GM18951 (cell line): ENCODE data around the gene TTYH1.

Source experiments
- POLR2A ChIP-seq: IDR thresholded peaks from 4 replicates; pipeline ENCODE4 v1.6.1; 2011; ENCODE audit warnings: mild to moderate bottlenecking; ENCODE audit not compliant: insufficient read length, insufficient read depth; ENCODE audit errors: extremely low read depth
- in situ Hi-C: fragments of 300-500 bp; cut with MboI; formaldehyde crosslinking; loops from one replicate; pipeline ENCODE4 v1.12.0; 2022; ENCODE audit warnings: low sequenced_read_pairs, mixed read lengths, inconsistent platforms; ENCODE audit not compliant: unreplicated experiment

The TTYH1 gene

DNA sequence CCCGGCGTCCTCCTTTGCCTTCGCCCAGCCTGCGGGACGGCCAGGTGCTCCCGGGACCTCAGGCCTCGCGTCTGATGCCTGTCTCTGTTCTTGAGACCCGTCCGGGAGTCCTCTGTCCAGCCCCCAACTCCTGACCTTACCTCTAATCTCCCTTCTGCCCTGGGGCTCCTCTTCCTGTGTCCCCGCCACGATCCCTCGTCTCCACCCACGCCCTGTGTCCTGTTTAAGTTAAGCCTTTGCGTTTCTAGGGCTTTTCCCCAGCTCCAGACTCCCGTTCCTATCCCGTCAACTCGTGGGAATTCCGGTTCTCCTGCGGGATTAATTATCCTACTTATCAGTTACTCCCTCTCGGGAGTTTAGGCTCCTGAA lies 34.4 kb downstream of the TTYH1 start:
- no peak for TF ChIP-seq POLR2A
- in situ Hi-C loops: no loop called here

DNA sequence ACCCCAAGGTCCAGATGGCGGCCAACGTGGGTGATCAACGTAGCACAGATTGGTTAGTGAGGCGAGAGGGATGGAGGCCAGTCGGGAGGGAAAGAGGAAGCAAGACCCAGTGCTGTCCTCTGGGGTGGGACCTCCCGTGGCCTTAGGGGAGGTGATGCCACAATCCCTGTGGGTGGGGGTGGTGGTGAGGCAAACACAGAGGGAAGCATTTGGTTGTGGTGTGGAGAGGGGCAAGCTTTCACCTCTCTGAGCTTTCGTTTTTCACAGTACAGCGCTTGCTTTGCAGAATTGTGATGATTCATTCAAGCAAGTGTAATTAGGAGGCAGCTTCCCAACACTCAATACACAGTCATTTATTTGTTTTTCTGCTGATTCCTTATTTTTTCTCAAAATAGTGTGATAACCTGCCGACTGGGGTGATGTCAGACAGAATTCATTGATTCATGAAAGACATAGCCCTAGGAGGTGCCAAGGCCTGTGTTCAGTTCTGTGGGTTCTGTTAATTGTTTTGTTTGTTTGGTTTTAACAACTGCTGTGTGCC lies 36.1 kb downstream of the TTYH1 start:
- TF ChIP-seq POLR2A: no peak
- in situ Hi-C loops: no loop called here

DNA sequence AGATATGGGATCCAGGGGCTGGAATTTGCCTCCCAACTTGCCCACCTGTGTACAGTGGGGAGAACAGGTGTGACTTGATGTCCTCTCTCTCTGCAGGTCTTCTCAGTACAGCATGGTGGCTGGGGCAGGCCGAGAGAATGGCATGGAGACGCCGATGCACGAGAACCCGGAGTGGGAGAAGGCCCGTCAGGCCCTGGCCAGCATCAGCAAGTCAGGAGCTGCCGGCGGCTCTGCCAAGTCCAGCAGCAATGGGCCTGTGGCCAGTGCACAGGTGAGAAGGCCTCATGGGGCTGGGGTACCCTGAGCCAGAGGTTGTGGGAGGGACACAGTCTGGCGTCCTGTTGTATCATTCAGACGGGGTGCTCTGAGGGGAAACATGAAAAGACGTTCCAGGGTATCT lies 36.7 kb downstream of the TTYH1 start:
- in situ Hi-C loops: no loop called here
- TF ChIP-seq POLR2A: no peak

DNA sequence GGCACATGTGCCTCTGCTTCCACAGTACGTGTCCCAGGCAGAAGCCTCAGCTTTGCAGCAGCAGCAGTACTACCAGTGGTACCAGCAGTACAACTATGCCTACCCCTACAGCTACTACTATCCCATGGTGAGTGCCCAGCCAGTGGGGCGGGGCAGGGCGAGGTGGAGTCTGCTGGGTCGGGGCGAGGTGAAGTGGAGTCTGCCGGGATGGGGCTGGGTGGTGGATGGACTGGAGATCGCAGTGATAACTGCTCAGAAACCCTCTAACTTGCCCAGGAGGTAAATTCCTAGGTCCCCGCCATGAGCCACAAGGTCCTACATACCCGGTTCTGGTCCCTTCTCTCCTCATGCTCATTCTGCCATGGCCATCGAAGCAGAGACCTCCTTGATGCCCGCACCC lies 37.4 kb downstream of the TTYH1 start:
- in situ Hi-C loops: no loop called here
- TF ChIP-seq POLR2A: no peak

DNA sequence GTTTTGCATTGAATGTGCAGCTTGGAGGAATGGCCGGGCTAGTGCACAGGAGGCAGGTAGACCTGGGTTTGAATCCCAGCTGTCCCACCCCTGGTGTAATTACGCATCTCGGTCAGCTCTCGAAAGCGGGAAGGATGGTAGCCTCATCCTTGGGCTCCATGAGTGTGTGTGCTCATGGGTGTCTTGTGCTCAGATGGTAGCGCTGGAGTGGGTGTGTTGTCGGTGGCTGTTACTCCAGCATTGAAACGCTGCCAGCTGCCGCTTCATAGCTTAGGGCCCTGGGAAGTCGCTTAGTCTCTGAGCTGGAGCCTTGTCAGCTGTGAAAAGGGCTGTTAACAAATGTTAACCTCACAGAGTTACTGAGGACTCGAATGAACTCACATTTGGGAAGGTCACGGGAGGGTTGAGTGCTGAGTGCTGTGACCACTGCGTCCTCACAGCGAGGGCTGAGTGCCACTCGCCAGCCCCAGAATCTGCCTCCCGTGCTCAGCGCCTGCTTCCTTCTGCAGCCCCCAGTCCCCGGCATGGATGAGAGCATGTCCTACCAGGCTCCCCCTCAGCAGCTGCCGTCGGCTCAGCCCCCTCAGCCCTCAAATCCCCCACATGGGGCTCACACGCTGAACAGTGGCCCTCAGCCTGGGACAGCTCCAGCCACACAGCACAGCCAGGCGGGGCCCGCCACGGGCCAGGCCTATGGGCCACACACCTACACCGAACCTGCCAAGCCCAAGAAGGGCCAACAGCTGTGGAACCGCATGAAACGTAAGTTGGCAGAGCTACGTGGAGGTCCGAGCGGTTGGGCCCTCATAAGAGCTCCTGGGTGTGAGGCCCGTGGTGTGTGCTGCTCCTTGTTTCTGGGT lies 38.9 kb downstream of the TTYH1 start:
- in situ Hi-C loops: no loop called here
- no peak for TF ChIP-seq POLR2A

DNA sequence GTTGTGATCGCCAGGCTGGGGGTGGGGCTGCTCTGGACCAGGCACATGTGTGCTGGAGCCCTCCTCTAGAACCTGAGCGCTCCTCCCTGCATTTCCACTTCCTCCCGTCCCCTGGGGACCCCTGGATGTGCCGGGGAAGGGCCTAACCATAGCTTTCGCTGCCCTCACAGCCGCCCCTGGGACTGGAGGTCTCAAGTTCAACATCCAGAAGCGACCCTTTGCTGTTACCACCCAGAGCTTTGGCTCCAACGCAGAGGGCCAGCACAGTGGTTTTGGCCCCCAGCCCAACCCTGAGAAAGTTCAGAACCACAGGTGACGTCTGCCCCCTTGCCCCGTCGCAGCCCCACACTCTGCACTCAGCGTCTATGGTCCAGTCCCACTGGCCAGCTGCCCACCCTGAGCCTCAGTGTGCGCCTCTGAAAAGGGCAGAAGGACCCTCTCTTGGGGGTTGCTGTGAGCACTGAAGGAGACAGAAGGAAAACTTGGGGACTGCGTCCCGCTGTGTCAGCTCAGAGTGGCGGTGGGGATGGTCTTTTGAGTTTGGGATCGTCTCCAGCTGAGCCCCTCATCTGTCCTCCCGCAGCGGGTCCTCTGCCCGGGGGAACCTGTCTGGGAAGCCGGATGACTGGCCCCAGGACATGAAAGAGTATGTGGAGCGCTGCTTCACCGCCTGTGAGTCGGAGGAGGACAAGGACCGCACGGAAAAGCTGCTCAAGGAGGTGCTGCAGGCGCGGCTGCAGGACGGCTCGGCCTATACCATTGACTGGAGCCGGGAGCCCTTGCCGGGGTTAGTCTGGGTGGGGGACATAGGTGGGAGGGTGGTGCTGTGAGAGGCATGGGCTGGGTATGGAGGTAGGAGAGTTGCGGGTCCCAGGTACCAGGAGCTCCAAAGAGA lies 39.8 kb downstream of the TTYH1 start:
- no peak for TF ChIP-seq POLR2A
- in situ Hi-C loops: no loop called here

DNA sequence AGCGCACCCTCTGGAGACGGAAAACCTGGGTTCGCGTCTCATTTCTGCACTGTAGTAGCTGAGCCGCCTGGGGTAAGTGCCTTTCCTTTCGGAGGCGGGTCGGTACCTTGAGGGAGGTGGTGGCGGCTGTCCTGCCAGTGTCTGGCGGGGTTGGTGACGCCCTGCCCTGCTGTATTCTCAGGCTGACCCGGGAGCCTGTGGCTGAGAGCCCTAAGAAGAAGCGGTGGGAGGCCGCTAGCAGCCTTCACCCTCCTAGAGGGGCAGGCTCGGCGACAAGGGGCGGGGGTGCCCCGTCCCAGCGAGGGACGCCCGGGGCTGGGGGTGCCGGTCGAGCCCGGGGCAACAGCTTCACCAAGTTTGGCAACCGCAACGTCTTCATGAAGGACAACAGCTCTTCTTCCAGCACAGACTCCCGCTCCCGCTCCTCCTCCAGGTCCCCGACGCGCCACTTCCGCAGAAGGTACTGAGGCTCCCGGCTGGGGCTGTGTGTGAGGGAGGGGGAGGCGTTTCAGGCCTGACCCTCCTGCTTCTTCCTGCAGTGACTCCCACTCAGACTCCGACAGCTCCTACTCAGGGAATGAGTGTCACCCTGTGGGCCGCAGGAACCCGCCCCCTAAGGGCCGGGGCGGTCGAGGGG lies 40.6 kb downstream of the TTYH1 start:
- no peak for TF ChIP-seq POLR2A

DNA sequence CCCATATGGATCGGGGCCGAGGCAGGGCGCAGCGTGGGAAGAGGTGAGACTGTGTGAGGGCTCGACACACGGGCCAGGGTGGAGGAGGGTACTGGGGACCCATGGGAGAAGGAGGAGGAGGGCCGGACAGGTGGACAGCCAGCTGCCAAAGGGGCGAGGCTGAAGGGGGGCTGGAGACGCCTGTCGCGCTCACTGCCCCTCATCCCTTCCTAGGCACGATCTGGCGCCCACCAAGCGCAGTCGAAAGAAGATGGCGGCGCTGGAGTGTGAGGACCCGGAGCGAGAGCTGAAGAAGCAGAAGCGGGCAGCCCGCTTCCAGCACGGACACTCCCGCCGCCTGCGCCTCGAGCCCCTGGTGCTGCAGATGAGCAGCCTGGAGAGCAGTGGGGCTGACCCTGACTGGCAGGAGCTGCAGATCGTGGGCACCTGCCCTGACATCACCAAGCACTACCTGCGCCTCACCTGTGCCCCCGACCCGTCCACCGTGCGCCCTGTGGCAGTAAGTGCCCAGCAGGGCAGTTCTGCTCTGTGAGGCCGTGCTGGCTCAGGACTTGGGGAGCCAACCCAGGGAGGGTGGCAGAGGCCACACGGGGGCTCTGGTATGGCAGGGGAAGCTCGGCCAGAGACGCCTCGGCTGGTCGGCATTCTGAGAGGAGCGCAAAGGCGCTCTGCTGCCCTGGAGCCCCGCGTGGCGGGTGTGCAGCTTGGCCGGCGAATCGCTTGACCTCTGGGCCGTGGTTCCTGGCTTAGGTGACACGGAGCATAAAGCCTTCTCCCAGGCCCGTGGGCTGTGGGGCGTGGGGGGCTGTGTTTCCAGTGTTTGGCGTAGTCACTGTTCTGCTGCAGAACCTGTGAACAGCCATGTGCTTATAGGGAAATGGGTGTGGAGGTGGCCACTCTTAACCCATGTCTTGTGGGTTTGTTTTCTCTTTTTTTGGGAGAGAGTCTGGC lies 41.4 kb downstream of the TTYH1 start:
- TF ChIP-seq POLR2A: no peak
- in situ Hi-C loops: no loop called here

More for the DNA sequence above, 40.6 kb downstream of the TTYH1 start:
- in situ Hi-C loops: no loop called here

DNA sequence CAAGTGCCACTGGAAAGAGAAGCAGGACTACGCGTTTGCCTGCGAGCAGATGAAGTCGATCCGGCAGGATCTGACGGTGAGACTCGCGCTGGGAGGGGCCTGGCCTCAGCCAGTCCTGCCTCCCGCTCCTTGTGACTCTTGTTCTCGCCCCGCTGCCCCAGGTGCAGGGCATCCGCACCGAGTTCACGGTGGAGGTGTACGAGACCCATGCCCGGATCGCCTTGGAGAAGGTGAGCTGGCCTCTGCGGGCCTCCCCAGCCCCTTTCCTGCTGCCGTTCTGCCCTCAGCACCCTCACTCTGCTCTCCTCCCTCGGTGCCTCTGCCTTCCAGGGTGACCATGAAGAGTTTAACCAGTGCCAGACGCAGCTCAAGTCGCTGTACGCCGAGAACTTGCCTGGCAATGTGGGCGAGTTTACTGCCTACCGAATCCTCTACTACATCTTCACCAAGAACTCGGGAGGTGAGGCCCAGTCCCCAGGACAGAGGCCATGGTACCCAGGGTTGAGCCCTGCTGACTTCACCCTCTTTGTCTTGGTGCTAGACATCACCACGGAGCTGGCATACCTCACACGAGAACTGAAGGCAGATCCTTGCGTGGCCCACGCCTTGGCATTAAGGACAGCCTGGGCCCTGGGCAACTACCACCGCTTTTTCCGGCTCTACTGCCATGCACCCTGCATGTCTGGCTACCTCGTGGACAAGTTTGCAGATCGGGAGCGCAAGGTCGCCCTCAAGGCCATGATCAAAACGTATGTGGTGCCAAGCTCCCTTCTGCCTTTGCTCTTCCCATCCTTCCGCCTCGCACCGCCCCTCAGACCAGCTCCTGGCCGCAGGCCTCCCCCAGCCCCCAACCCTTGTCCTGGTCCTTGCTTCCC lies 42.7 kb downstream of the TTYH1 start:
- in situ Hi-C loops: no loop called here

DNA sequence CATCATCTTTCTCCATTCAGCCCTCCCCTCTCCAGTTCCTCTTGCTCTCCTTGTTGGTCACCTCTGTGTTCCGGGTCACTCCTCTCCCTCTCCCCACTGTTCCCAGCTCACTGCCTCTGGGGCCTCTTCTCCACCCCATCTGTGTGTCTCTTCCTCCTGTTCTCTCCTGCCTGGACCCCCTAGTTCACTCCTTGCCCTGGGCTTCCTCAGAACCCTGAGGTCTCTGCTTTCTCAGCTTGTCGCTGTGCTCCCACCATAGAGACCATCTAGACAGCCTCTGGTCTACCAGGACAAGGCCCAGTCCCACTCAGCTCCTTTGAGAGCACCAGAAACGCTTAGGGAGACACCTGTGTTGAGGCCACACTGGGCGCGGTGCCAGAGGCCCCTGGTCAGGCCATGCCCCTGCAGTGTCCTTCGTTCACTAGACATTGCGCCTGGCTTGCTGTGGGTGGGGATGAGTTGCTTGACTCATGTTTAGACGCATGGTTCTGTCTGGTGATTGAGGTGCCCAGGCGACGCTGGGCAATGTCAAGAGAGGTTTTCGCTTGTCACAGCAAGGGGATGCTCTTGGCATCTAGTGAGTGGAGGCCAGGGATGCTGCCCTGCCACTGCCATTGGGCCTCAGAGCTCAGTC lies 43.5 kb downstream of the TTYH1 start:
- in situ Hi-C loops: no loop called here
- TF ChIP-seq POLR2A: no peak

More for the DNA sequence above, 42.7 kb downstream of the TTYH1 start:
- no peak for TF ChIP-seq POLR2A

DNA sequence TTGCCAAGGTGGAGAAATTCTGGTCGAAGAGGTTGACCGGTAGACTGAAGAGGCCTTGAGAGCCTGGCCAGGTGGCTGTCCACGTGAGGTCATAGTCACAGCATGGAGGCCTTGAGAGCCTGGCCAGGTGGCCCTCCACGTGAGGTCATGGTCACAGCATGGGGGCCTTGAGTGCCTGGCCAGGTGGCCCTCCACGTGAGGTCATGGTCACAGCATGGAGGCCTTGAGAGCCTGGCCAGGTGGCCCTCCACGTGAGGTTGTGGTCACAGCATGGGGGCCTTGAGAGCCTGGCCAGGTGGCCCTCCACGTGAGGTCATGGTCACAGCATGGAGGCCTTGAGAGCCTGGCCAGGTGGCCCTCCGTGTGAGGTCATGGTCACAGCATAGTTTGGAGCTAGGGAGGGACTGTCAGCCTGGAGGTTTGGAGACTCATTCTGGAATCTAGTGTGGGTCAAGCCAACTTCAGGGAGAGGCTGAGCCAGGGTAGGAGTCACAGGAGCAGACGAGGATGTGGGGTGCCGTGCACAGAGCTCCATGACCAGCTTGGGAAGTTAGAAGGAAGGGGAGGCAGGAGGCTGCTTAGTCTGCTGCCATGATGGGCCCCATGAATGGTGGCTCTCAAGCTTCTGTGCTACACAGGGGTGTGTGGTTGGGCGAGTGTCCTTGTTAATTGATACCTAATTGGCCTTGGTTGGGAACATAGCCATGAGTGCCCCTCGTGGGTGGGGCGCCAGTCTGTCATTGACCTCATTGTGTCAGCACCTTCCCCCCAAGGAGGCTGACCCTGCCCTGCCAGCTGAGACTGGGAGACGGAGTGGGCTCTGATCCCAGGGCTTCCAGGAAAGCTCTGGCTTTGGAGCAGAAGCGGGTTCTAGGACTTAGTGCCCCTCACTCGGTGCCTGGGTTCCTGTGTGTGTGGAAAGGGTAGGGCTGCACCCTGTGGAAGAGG lies 44.3 kb downstream of the TTYH1 start:
- no peak for TF ChIP-seq POLR2A
- in situ Hi-C loops: no loop called here
